ENCODE results near the gene TIMP2. TPM values are rescaled to one million over a fixed set of nuclear protein-coding genes. Genes with fewer than 3 reads are reported as not detected.

The TIMP2 gene
- total and polyA plus RNA-seq, 2 of the 4 experiments (the other 2 are of a cell fraction) = 43.9 to 416 TPM

DNA sequence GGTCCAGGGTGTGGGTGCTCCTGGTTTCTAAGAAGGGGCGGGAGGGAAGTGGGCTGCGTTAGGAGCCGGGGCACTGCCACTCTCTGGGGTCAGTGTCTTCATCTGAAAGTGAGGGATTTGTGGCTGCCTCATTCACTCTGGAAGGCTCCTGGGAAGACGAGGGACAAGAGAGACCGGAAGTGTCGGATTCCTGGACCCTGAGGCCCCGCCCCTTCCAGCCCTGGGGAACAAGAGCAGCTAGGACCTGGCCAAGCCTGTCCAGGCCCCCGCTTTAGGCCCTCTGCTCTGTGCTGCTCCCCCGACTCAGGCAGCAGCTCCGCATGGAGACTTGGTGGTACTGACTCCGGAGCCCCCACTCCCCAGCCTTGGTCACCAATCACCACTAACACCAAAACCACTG is 48.0 kb upstream of the TIMP2 start:
- intact Hi-C loops (cut with micrococcal nuclease) (no loop called here), in situ Hi-C loops (cut with MboI; ENCODE audit: low sequenced_read_pairs) (loop anchor here (25.0 kb wide), 1 partner anchor 486 kb away; no protein-coding TSS in a partner anchor), dilution Hi-C loops (cut with HindIII; ENCODE audit: low sequenced_read_pairs, unreplicated experiment) (no loop called here)
- no peak overlapping the region for H2BK120ac ChIP-seq (ENCODE audit: low read depth, low read length)
- no peak overlapping the region for H3K9ac ChIP-seq (ENCODE audit: low read depth, low read length)
- H3K27me3 ChIP-seq (ENCODE audit: control insufficient read depth, insufficient read depth, low read length) = no peaks in the 10 kb centered on the region
- no peak overlapping the region for H3K18ac ChIP-seq (ENCODE audit: low read depth, low read length)
- peak overlapping the region; percentile 17; the same call in 1 of the 2 replicates for H3K27ac ChIP-seq (ENCODE audit: insufficient read depth, low read length)
- H3K9me3 ChIP-seq (ENCODE audit: control insufficient read depth, insufficient read depth, low read length) = no peaks in the 10 kb centered on the region
- peaks cover 5% of the 10 kb centered on the region; the same call in 1 of the 2 replicates for H4K20me1 ChIP-seq (ENCODE audit: insufficient read depth, low read length)
- H2BK15ac ChIP-seq (ENCODE audit: low read depth, low read length) = no peak overlapping the region; the same call in 2 of the 3 replicates
- no peak overlapping the region for H3K4me3 ChIP-seq (ENCODE audit: insufficient read depth, low read depth, low read length)
- H2AK5ac ChIP-seq (ENCODE audit: low read depth, low read length) = no peak overlapping the region
- peak overlapping the region in 1 of 2 experiments; percentile 70; a peak in 2 of 4 replicates for H4K8ac ChIP-seq (ENCODE audit: low read depth in 2 of 2, low read length in 2 of 2)
- DNase-seq (no peak), ATAC-seq (ENCODE audit: low read depth) (no peak)
- no TSS peak for BruUV-seq (replicated peaks)
- H3K79me1 ChIP-seq (ENCODE audit: low read depth in 1 of 2, low read length in 2 of 2) = peaks cover 3 to 52% of the 10 kb centered on the region in 2 experiments; a peak in 3 of 4 replicates
- H2BK5ac ChIP-seq (ENCODE audit: low read depth, low read length, poor library complexity, severe bottlenecking) = no peak overlapping the region
- H3K4me2 ChIP-seq (ENCODE audit: low read depth, low read length) = no peak overlapping the region
- peak overlapping the region; percentile 65 for H2AFZ ChIP-seq (replicated peaks; ENCODE audit: low read length, poor library complexity)
- H3K56ac ChIP-seq (ENCODE audit: extremely low read depth, insufficient read depth, low read length) = no peak overlapping the region
- no peak overlapping the region for H4K5ac ChIP-seq (ENCODE audit: low read depth, low read length)
- H2BK20ac ChIP-seq (ENCODE audit: low read depth, low read length) = no peak overlapping the region
- no peak overlapping the region for H3K14ac ChIP-seq (replicated peaks; ENCODE audit: low read depth, low read length)
- peak overlapping the region; percentile 60 for H3K4ac ChIP-seq (ENCODE audit: low read depth, low read length)
- ChIA-PET CTCF (no interaction called here), POLR2A (ENCODE audit: unreplicated experiment) (no interaction called here)
- H4K91ac ChIP-seq (ENCODE audit: insufficient read depth, low read depth, low read length) = no peak overlapping the region; the same call in 1 of the 2 replicates
- H3K9me1 ChIP-seq (ENCODE audit: insufficient read depth, low read length) = peaks cover 10% of the 10 kb centered on the region; the same call in 1 of the 2 replicates
- peaks cover 26% of the 10 kb centered on the region for H3K4me1 ChIP-seq (ENCODE audit: control insufficient read depth, insufficient read depth, low read length)
- no peak for TF ChIP-seq NFE2L2 (IDR thresholded peaks at IDR 0.05; ENCODE audit: low read depth, low read length)
- H3K23ac ChIP-seq (ENCODE audit: low read depth, low read length) = no peak overlapping the region
- H2AK9ac ChIP-seq (replicated peaks; ENCODE audit: low read depth, low read length, poor library complexity) = peak overlapping the region; percentile 76
- 65% methylated on average over 4 of the region's 11 CpGs; no CpG with 5 or more reads in 1 of the 2 experiments for WGBS, 2 experiments (ENCODE audit: extremely low coverage in 2 of 2, insufficient read length in 1 of 2)
- peaks cover 16% of the 10 kb centered on the region; the same call in 1 of the 2 replicates for H3K36me3 ChIP-seq (ENCODE audit: control insufficient read depth, insufficient read depth, low read length)
